Measurements from ENCODE around the gene HEATR3.

DNA sequence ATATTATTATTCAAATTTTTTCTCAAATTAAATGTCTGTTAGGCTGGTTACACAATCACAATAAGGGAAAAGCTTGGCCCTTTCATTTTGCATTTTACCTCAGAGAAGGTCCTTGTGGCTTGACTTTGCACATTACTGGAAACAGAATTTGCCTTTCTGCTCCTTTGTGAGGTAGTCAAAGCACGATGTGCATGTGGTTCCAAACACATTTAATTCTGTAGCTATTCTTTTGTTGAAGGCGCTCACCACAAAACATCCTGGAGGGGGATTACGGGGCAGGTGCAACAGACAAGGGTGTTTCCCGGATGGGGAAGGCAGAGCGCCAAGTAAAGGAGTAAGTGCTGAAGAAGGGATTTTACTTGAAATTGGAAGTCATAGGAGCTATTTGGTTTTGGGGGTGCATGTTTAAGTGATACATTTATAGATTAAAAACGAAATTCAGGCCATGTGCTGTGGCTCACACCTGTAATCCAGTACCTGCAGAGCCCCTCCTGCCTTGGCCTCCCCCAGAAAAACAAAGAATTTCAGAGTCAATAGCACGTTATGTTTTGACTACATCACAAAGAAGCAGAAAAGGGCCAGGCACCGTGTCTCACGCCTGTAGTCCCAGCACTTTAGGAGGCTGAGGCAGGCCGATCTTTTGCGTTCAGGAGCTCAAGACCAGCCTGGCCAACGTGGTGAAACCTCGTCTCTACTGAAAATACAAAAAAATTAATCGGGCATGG lies 56.1 kb downstream of the HEATR3 start:
- no peak for TF ChIP-seq GATA3 (IDR thresholded peaks at IDR 0.05; ENCODE audit: low read depth, low read length)
- TF ChIP-seq GATA2 (IDR thresholded peaks at IDR 0.05; ENCODE audit: low read depth, low read length) = no peak
